Stimulated activated naive CD4-positive, alpha-beta T cell treated with Interleukin-2 at 50 U/mL for 16 hours (primary cell): ENCODE measurements around the gene TCFL5.

Experiments
- DNase-seq: peaks from one replicate; lab custom pipeline; 2025; lab: John Stamatoyannopoulos, UW

The TCFL5 gene

GRCh38 chr20:62796699-62797491, 64.7 kb downstream of the TCFL5 start:
- no peak for DNase-seq

GRCh38 chr20:62795023-62795761, 66.4 kb downstream of the TCFL5 start:
- DNase-seq, result peak; percentile 63

GRCh38 chr20:62794007-62794724, 67.5 kb downstream of the TCFL5 start:
- peak; percentile 90 for DNase-seq

GRCh38 chr20:62793757-62794006, 67.9 kb downstream of the TCFL5 start:
- no peak for DNase-seq

GRCh38 chr20:62792940-62793756, 68.5 kb downstream of the TCFL5 start:
- no peak for DNase-seq

GRCh38 chr20:62792182-62792939, 69.3 kb downstream of the TCFL5 start:
- no peak for DNase-seq

- peak; percentile 57 for DNase-seq
Measured at GRCh38 chr20:62791301-62792181, 70.1 kb downstream of the TCFL5 start.
